Measurements from ENCODE around the gene ACOXL. TPM values are rescaled to one million over a fixed set of nuclear protein-coding genes. Genes with fewer than 3 reads are reported as not detected.

The ACOXL gene
- total RNA-seq, 2 experiments from 2014 or later, result not detected

- Mint-ChIP-seq H3K9me3 (no peaks in the 10 kb centered on the region), H3K27me3 (peaks cover 4% of the 10 kb centered on the region), H3K27ac (no peak overlapping the region), H3K4me1 (ENCODE audit: low read depth) (peaks cover 4% of the 10 kb centered on the region), H3K4me3 (no peak overlapping the region), H3K36me3 (ENCODE audit: low read depth) (no peaks in the 10 kb centered on the region)
- no peak for DNase-seq
- no peak overlapping the region for H3K27ac ChIP-seq (ENCODE audit: low read depth in 1 of 2, low read length in 2 of 2)
- H3K9me3 ChIP-seq (ENCODE audit: control insufficient read depth in 1 of 2, insufficient read depth in 1 of 2, low read length in 2 of 2), result no peaks in the 10 kb centered on the region
- H3K27me3 ChIP-seq (ENCODE audit: control insufficient read depth in 1 of 2, insufficient read depth in 2 of 2, low read length in 2 of 2), result no peaks in the 10 kb centered on the region
- no peaks in the 10 kb centered on the region for H3K36me3 ChIP-seq (ENCODE audit: insufficient read depth, low read length)
- no peak for TF ChIP-seq CTCF (IDR thresholded peaks at IDR 0.05)
- intact Hi-C loops (cut with DNase I, micrococcal nuclease), result loop anchor here (2.0 to 10.0 kb wide), 6 partner anchors 42 to 922 kb away; no protein-coding TSS in a partner anchor
- peaks cover 5% of the 10 kb centered on the region for H3K4me1 ChIP-seq (ENCODE audit: insufficient read depth, low read length)
- ChIA-PET POLR2A (no interaction called here), CTCF (no interaction called here)
- H3K4me3 ChIP-seq (ENCODE audit: low read length), result no peak overlapping the region
- ATAC-seq (ENCODE audit: poor library complexity), result no peak
These were observed 78.0 kb downstream of the ACOXL start for GRCh38 chr2:110810404-110810803.

- no peaks in the 10 kb centered on the region for H3K36me3 ChIP-seq (ENCODE audit: insufficient read depth, low read length)
- Mint-ChIP-seq H3K27ac (no peak overlapping the region), H3K4me3 (no peak overlapping the region), H3K9me3 (no peaks in the 10 kb centered on the region), H3K27me3 (no peaks in the 10 kb centered on the region), H3K36me3 (ENCODE audit: low read depth) (no peaks in the 10 kb centered on the region), H3K4me1 (ENCODE audit: low read depth) (peaks cover 4% of the 10 kb centered on the region)
- DNase-seq (no peak), ATAC-seq (ENCODE audit: poor library complexity) (no peak)
- intact Hi-C loops (cut with DNase I, micrococcal nuclease), result loop anchor here (5.0 to 10.0 kb wide), 5 partner anchors 302 to 919 kb away; no protein-coding TSS in a partner anchor
- H3K27me3 ChIP-seq (ENCODE audit: control insufficient read depth in 1 of 2, insufficient read depth in 2 of 2, low read length in 2 of 2), result no peaks in the 10 kb centered on the region
- ChIA-PET POLR2A (interaction anchor here (0.7 kb wide), 1 partner anchor 10 kb away, joined by 3 read pairs; no protein-coding TSS in a partner anchor), CTCF (interaction anchor here (1.5 kb wide), 1 partner anchor 30 kb away, joined by 4 read pairs; no protein-coding TSS in a partner anchor)
- peaks cover 2% of the 10 kb centered on the region for H3K4me1 ChIP-seq (ENCODE audit: insufficient read depth, low read length)
- H3K9me3 ChIP-seq (ENCODE audit: control insufficient read depth in 1 of 2, insufficient read depth in 1 of 2, low read length in 2 of 2), result no peaks in the 10 kb centered on the region
- no peak overlapping the region for H3K4me3 ChIP-seq (ENCODE audit: low read length)
- H3K27ac ChIP-seq (ENCODE audit: low read depth in 1 of 2, low read length in 2 of 2), result no peak overlapping the region
- no peak for TF ChIP-seq CTCF (IDR thresholded peaks at IDR 0.05)
These were observed 80.6 kb downstream of the ACOXL start for GRCh38 chr2:110812726-110813645.

- no peaks in the 10 kb centered on the region for H3K9me3 Mint-ChIP-seq
- ChIA-PET POLR2A (interaction anchor here (0.7 kb wide), 1 partner anchor 9 kb away, joined by 3 read pairs; no protein-coding TSS in a partner anchor), CTCF (no interaction called here)
- no peak overlapping the region for H3K27ac Mint-ChIP-seq
- H3K4me3 Mint-ChIP-seq, result no peak overlapping the region
- Histone ChIP-seq H3K27ac (ENCODE audit: low read depth in 1 of 2, low read length in 2 of 2) (no peak overlapping the region), H3K4me3 (ENCODE audit: low read length) (no peak overlapping the region), H3K27me3 (ENCODE audit: control insufficient read depth in 1 of 2, insufficient read depth in 2 of 2, low read length in 2 of 2) (no peaks in the 10 kb centered on the region), H3K36me3 (ENCODE audit: insufficient read depth, low read length) (no peaks in the 10 kb centered on the region), H3K4me1 (ENCODE audit: insufficient read depth, low read length) (peaks cover 2% of the 10 kb centered on the region), H3K9me3 (ENCODE audit: control insufficient read depth in 1 of 2, insufficient read depth in 1 of 2, low read length in 2 of 2) (no peaks in the 10 kb centered on the region)
- no peak for DNase-seq
- H3K36me3 Mint-ChIP-seq (ENCODE audit: low read depth), result no peaks in the 10 kb centered on the region
- peaks cover 4% of the 10 kb centered on the region for H3K4me1 Mint-ChIP-seq (ENCODE audit: low read depth)
- TF ChIP-seq CTCF (IDR thresholded peaks at IDR 0.05), result no peak
- ATAC-seq (ENCODE audit: poor library complexity), result no peak
- intact Hi-C loops (cut with DNase I, micrococcal nuclease), result loop anchor here (2.0 to 10.0 kb wide), 6 partner anchors 31 to 918 kb away; no protein-coding TSS in a partner anchor
- H3K27me3 Mint-ChIP-seq, result no peaks in the 10 kb centered on the region
These were observed 81.5 kb downstream of the ACOXL start for GRCh38 chr2:110813896-110814295.

Measured in CD4-positive, alpha-beta T cell (primary cell).